Duodenal mucosa (tissue), 2 donors: ENCODE data around the gene TRPV4.
A peak's percentile ranks its signal among the peaks of the same experiment; 100 is the strongest.

ENCODE experiments used
- H3K27ac ChIP-seq: one replicate; pipeline ENCODE4 v1.7.0; 2013; ENCODE audit warnings: low read depth, low read length
- H3K27me3 ChIP-seq, 2 donors: one replicate each; pipeline ENCODE4 v1.7.0; 2013; ENCODE audit warnings: low read length in 2 of 2, control low read depth in 1 of 2; ENCODE audit not compliant: insufficient read depth in 2 of 2, control insufficient read depth in 1 of 2
- H3K36me3 ChIP-seq, 2 donors: one replicate each; pipeline ENCODE4 v1.7.0; 2013; ENCODE audit warnings: low read length in 2 of 2, control low read depth in 1 of 2; ENCODE audit not compliant: insufficient read depth in 2 of 2, control insufficient read depth in 1 of 2
- H3K4me1 ChIP-seq, 2 donors: one replicate each; pipeline ENCODE4 v1.7.0; 2013; ENCODE audit warnings: low read length in 2 of 2, control low read depth in 1 of 2; ENCODE audit not compliant: insufficient read depth in 2 of 2, control insufficient read depth in 1 of 2
- H3K4me3 ChIP-seq, 2 donors: one replicate each; pipeline ENCODE4 v1.7.0; 2013; ENCODE audit warnings: low read length in 2 of 2, low read depth in 1 of 2
- H3K9ac ChIP-seq, 2 donors: one replicate each; pipeline ENCODE4 v1.7.0; 2013; ENCODE audit warnings: low read length in 2 of 2, low read depth in 1 of 2
- H3K9me3 ChIP-seq, 2 donors: one replicate each; pipeline ENCODE4 v1.7.0; 2013; ENCODE audit warnings: low read length in 2 of 2, control low read depth in 1 of 2; ENCODE audit not compliant: control insufficient read depth in 1 of 2

Gene TRPV4

GRCh38 chr12:109829667-109830066 lies 3.5 kb downstream of the TRPV4 start:
- H3K4me1 ChIP-seq, result no peaks in the 10 kb centered on the region
- no peak overlapping the region for H3K9ac ChIP-seq
- peaks cover 3 to 8% of the 10 kb centered on the region in 2 donors for H3K27me3 ChIP-seq
- no peaks in the 10 kb centered on the region for H3K9me3 ChIP-seq
- H3K27ac ChIP-seq, result no peak overlapping the region
- H3K36me3 ChIP-seq, result no peaks in the 10 kb centered on the region
- H3K4me3 ChIP-seq, result no peak overlapping the region

- H3K9ac ChIP-seq, result no peak overlapping the region
Measured at GRCh38 chr12:109828754-109829511, 4.3 kb downstream of the TRPV4 start.

GRCh38 chr12:109827566-109828550 lies 5.3 kb downstream of the TRPV4 start:
- H3K4me1 ChIP-seq, result peaks cover 9 to 10% of the 10 kb centered on the region in 2 donors
- no peak overlapping the region for H3K9ac ChIP-seq
- no peak overlapping the region for H3K27ac ChIP-seq
- H3K9me3 ChIP-seq, result no peaks in the 10 kb centered on the region
- H3K36me3 ChIP-seq, result no peaks in the 10 kb centered on the region
- peaks cover 3 to 4% of the 10 kb centered on the region in 2 donors for H3K27me3 ChIP-seq
- no peak overlapping the region for H3K4me3 ChIP-seq

More at GRCh38 chr12:109828754-109829511, 4.3 kb downstream of the TRPV4 start:
- Histone ChIP-seq H3K36me3 (no peaks in the 10 kb centered on the region), H3K4me3 (no peak overlapping the region), H3K9me3 (no peaks in the 10 kb centered on the region), H3K4me1 (no peaks in the 10 kb centered on the region), H3K27me3 (peaks cover 3 to 8% of the 10 kb centered on the region in 2 donors), H3K27ac (peak overlapping the region; percentile 30)

GRCh38 chr12:109827080-109827479 lies 6.1 kb downstream of the TRPV4 start:
- Histone ChIP-seq H3K27me3 (peaks cover 0 to 3% of the 10 kb centered on the region in 2 donors), H3K4me1 (peaks cover 11 to 14% of the 10 kb centered on the region in 2 donors), H3K27ac (no peak overlapping the region), H3K9ac (no peak overlapping the region), H3K9me3 (no peaks in the 10 kb centered on the region), H3K4me3 (no peak overlapping the region), H3K36me3 (no peaks in the 10 kb centered on the region)

- Histone ChIP-seq H3K27ac (no peak overlapping the region), H3K4me3 (no peak overlapping the region), H3K36me3 (no peaks in the 10 kb centered on the region), H3K27me3 (no peaks in the 10 kb centered on the region), H3K9me3 (no peaks in the 10 kb centered on the region), H3K9ac (no peak overlapping the region), H3K4me1 (peaks cover 11 to 14% of the 10 kb centered on the region in 2 donors)
Measured at GRCh38 chr12:109824731-109825130, 8.5 kb downstream of the TRPV4 start.

GRCh38 chr12:109822951-109823411 lies 10.2 kb downstream of the TRPV4 start:
- peaks cover 0 to 7% of the 10 kb centered on the region in 2 donors for H3K27me3 ChIP-seq
- H3K4me3 ChIP-seq, result no peak overlapping the region
- no peaks in the 10 kb centered on the region for H3K36me3 ChIP-seq
- peaks cover 11 to 14% of the 10 kb centered on the region in 2 donors for H3K4me1 ChIP-seq
- H3K9ac ChIP-seq, result no peak overlapping the region
- H3K9me3 ChIP-seq, result no peaks in the 10 kb centered on the region
- H3K27ac ChIP-seq, result peak overlapping the region; percentile 10

GRCh38 chr12:109822416-109822815 lies 10.8 kb downstream of the TRPV4 start:
- H3K36me3 ChIP-seq, result no peaks in the 10 kb centered on the region
- peaks cover 11 to 14% of the 10 kb centered on the region in 2 donors for H3K4me1 ChIP-seq
- H3K9me3 ChIP-seq, result no peaks in the 10 kb centered on the region
- no peak overlapping the region for H3K27ac ChIP-seq
- no peak overlapping the region for H3K9ac ChIP-seq
- no peak overlapping the region for H3K4me3 ChIP-seq
- peaks cover 0 to 7% of the 10 kb centered on the region in 2 donors for H3K27me3 ChIP-seq

GRCh38 chr12:109821968-109822367 lies 11.2 kb downstream of the TRPV4 start:
- Histone ChIP-seq H3K9ac (no peak overlapping the region), H3K4me1 (peaks cover 11 to 14% of the 10 kb centered on the region in 2 donors), H3K27me3 (peaks cover 0 to 7% of the 10 kb centered on the region in 2 donors), H3K27ac (no peak overlapping the region), H3K9me3 (no peaks in the 10 kb centered on the region), H3K4me3 (no peak overlapping the region), H3K36me3 (no peaks in the 10 kb centered on the region)

- H3K9me3 ChIP-seq, result no peaks in the 10 kb centered on the region
- no peaks in the 10 kb centered on the region for H3K36me3 ChIP-seq
- H3K4me3 ChIP-seq, result no peak overlapping the region
- H3K27ac ChIP-seq, result no peak overlapping the region
- no peak overlapping the region for H3K9ac ChIP-seq
- peaks cover 0 to 7% of the 10 kb centered on the region in 2 donors for H3K27me3 ChIP-seq
- H3K4me1 ChIP-seq, result peaks cover 11 to 14% of the 10 kb centered on the region in 2 donors
Measured at GRCh38 chr12:109820816-109821381, 12.3 kb downstream of the TRPV4 start.
